Uterus (tissue), 2 donors: ENCODE results near the gene HOMER2.

Experiments used
- CTCF ChIP-seq, 4 experiments: fragments of 200-600 bp in 2 of 4; fragments of 450-650 bp in 2 of 4; sonication (generic) in 2 of 4; IDR thresholded peaks; one replicate each; pipeline ENCODE4 v1.5.1; 2016 to 2019; ENCODE audit warnings: antibody characterized with exemption in 4 of 4, mild to moderate bottlenecking in 2 of 4, moderate library complexity in 1 of 4
- POLR2A ChIP-seq, 2 donors: fragments of 450-650 bp; IDR thresholded peaks; one replicate each; pipeline ENCODE4 v1.6.1; 2016; ENCODE audit warnings: antibody characterized with exemption in 2 of 2, mild to moderate bottlenecking in 1 of 2, moderate library complexity in 1 of 2

- TF ChIP-seq CTCF (IDR thresholded peaks at IDR 0.05): no peak
- TF ChIP-seq POLR2A (IDR thresholded peaks at IDR 0.05): no peak
Observed at GRCh38 chr15:82950295-82950694, 2.2 kb downstream of the HOMER2 start.
